Stimulated activated CD4-positive, alpha-beta T cell treated with anti-CD3 and anti-CD28 coated beads, Interleukin-12 subunit alpha, Interleukin-12 subunit beta, amount 100 ng/mL, for 48 hours (primary cell): ENCODE data around the gene DNAH17.

Experiments
- DNase-seq, 3 donors: peaks; one replicate each; pipeline ENCODE4 v3.0.0-alpha.2; 2020; ENCODE audit warnings: low read depth in 2 of 3, low spot score in 1 of 3

The DNAH17 gene

DNA sequence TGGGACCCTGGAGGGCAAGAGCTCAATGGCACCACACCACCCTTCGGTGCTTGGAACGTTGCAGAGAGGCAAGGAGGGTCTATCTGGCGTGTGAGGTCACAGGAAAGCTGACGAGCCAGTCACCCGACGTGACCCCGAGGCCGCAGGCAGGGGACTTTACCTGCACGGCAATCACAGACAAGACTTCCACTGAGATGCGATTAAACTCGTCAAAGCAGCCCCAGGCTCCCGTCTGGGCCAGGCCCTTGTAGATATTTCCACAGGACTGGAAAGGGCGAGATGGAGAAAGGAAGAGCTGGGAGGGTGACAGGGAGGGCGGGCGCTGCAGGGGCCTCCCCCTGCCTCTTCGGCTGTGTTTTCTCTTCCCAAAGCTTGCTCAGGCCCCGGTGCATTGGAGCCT, 78.3 kb downstream of the DNAH17 start:
- no peak for DNase-seq

DNA sequence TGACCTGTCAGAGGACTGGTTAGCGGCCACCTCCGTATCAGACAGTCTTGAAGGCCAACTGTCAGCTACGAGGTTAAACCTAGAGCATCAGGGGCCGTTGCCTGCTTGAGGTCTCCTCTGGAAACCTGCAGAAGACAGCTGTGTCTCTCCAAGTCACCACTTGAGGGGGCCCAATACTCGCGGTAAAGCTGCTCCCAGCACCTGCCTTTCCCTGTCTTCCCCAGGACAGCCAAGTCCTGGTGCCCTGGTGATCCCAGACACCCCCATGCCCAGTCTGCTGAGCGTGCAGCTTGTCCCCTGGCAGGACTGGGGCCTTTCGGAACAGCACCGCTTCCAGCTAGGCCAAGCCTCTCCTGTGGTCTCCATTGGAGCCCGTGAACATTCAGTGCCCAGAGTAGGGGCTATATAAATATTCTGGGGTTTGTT, 80.1 kb downstream of the DNAH17 start:
- DNase-seq = peak; percentile 24 to 56 (median 35)

DNA sequence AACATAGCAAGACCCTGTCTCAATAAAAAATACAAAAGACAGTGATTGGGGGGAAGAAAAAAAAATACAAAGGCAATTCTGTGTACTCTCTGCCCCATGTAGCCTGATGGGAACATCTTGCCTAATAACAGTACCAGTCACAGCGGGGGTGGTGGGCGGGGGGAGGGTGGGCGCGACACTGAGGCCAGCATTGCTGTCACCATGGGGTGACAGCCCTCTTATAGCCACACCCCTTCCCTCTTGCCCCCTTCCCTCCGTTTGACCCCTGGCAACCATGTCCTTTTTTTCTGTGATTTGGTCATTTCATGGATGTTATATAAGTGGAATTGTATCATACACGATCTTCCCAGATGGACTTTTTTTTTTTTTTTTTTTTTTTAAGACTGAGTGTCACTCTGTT, 80.9 kb downstream of the DNAH17 start:
- DNase-seq = no peak

DNA sequence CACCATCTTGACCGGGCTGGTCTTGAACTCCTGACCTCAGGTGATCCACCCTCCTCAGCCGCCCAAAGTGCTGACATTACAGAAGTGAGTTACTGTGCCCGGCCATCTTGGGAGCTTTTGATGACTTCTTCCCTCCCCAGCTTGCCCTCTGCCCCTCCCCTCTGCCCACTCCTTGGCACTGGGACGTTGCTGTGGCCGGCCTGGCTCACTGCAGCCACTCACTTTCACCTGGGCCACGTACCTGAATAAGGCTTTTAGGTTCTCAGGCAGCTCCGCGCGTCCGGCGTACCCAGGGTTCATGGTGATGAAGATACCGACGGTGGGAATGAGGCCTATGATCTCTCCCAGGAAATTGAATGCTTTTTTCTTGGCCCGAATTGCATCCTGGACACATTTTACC, 81.6 kb downstream of the DNAH17 start:
- no peak for DNase-seq

DNA sequence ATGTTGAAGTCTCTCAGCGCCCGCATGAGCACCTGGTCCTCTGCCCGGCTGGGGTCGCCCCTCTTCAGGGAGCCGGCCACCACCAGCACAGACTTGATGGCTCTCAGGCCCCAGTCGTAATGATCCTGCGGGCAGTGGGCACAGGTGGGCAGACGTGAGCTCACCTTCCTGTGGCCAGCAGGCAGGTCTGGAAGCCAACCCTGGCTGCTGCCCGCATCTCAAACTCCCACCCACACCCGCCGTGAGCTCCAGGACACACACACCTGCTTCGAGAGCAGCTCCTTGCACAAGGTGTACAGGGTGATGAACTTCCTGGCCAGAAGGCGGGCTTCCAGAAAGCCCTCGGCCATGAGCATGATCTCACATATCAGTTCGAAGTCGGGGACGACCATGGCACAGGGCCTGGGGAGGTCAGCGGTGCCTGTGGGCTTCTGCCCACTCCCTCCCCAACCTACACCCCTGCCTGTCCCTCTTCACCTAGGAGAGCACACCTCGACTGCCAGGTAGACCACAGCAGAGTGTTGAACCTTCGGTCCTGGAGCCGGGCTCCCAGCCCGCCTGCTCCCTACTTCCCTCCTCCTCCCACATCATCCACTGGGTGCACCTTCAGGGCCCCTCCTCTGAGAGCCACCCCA, 82.4 kb downstream of the DNAH17 start:
- DNase-seq = no peak

DNA sequence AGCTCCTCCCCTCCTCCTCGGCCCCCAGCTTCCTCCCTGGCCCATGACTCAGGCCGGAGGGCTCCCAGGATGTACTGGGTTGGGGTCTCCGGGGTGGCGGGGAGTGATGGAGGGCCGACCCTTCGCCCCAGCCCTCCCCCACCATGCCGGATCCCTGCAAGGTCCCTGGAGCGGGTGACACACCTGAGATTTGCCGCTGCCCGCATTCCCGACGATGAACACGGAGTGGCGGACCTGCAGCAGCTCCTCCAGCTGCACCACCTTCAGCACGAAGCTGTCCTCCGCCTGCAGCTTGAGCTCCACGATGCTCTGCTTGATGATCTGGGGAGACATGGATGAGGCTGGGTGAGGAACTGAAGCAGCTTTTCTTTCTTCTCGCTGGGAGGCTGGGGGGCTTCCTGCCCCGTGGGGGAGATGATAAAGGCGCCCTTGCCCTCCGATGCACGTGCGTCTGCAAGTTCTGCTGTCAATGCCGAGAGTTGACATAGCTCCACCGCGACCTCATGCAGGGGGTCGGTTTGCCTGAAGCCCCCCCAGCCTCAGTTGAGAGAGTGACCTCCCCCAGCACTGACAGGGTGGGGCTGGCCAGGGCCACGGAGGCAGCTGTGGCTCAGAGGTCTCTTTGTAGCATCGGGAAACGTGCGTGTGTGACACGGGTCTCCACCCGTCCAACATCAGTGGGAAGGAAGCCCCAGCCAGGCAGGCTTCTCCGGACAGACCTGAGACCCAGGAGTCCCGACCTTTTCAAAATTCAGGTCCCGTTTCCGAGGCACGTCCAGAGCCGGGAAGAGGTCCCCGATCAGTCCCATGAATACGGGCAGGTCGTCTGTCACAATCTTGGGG, 83.1 kb downstream of the DNAH17 start:
- no peak for DNase-seq

DNA sequence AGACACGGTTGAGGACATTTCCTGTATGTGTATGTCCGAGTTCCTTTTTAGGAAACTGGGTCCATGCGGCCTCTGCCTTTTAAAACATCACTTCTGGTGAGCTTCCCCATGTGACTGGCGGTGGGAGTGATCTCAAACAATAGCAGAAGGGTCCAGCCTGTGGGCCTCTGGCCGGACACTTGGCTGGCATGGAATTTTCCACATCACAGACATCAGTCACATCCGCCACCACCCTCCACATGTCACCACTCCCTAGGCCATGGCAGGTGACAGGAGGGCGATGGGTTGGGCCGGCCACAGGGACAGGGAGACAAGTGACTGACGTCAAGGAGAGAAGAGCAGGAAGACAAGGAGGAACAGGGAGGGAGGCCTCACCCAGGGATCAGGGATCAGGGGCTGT, 83.7 kb downstream of the DNAH17 start:
- DNase-seq = no peak

DNA sequence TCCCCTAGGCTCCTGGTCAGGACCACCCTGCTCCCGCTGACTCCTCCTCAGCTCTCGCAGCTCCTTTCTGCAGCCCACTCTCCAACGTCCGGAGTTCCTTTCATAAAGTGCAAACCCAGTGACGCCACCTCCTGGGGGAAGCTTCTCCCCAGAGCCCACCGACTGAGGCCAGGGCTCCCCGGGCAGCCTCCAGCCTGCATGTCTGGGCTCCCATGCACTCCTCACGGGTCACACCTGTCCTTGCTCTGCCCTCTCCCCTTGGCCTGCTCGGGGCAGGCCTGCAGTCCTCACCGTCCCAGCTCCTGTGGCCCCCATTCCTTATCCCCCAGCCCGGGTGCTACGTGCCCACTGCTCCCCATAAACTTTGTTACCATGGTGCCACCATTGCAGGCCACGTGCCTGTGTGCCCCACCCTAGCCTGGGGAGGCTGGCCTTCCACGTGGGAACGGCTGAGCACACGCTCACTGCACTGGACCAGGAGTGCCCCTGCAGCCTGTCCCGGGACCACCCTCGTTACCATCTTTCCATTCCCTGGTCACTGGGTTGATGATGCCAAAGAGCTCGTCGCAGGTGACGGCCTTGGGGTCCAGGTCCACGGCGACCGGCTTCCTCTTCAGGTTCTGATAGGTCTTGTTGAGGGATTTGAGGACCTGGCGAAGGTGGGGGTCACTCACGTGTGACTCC, 84.9 kb downstream of the DNAH17 start:
- DNase-seq = no peak

DNA sequence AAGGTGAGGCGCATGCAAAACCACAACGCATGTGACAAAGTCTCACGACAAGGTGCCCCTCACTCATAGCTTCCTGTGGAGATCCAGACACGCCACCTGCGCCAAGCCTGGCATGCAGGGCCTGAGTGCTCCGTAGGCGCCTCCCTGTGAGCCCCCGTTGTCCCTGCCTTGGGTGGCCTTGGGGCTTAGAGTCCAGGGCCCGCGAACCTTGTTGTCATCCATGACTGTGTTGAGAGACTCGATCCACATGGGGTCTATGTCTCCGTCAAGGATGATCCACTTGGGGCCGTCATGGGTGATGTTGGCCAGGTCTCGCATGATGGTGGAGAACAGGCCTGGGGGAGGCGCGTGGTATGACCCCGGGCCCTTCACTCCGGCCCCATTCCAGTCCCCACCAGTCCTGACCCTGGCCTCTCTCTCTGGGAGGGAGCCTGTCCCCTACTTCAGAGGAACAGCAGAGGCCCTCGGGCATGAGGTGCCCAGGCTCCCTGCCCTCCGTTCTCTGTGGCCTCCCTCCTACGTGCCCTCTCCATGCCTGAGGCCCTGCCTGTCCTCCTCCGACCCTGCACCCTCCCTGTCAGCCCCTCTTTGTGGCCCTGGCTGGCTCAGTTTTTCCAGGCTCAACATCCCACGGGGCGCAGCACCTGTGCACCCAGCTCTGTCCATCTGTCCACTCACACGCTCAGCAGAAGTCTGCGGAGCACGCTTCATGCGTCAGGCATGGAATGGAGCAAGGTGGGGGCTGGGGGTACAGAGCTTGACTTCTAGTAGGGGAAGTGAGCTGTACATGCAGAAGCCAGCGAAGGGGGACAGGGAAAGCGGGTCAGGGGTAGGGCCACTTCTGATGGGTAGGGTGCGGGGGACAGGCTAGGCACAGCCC, 85.7 kb downstream of the DNAH17 start:
- DNase-seq = no peak

DNA sequence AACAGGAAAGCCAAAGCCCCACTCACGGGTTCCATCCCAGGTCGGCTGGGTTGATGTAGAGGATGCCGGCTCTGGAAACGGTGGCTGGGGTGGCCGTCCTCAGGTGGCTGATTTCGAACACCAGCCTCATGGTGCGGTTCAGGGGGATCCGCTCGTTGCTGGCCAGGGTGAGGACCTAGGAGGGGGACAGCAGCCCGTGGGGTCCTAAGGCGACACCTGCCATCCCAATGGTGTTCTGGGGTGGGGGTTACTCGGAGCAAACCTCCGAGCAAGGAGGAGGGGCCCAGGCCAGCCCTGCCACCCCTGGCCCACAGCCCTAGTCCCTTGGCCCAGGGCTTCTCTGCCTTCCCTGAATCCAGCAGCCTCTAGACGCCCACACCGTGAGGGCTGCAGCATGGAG, 86.5 kb downstream of the DNAH17 start:
- no peak for DNase-seq

DNA sequence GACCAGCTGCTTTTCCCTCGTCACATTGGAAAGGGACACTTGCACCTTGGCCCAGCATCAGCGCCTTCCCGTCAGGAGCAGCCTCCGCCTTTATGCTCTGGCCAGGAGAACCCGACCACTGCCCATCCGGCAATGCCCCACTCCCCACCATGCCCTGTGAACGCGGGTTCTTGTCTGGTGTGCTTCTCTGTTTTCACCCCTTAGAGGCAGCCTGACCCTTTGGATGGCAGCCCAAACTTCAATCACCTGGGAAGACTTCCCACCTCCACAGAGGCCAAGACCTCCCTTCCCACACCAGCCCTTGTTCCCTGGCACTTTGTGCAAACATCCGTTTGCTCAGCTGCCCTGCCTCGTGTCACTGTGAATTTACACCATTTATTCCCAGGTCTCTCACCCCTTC, 87.0 kb downstream of the DNAH17 start:
- no peak for DNase-seq

DNA sequence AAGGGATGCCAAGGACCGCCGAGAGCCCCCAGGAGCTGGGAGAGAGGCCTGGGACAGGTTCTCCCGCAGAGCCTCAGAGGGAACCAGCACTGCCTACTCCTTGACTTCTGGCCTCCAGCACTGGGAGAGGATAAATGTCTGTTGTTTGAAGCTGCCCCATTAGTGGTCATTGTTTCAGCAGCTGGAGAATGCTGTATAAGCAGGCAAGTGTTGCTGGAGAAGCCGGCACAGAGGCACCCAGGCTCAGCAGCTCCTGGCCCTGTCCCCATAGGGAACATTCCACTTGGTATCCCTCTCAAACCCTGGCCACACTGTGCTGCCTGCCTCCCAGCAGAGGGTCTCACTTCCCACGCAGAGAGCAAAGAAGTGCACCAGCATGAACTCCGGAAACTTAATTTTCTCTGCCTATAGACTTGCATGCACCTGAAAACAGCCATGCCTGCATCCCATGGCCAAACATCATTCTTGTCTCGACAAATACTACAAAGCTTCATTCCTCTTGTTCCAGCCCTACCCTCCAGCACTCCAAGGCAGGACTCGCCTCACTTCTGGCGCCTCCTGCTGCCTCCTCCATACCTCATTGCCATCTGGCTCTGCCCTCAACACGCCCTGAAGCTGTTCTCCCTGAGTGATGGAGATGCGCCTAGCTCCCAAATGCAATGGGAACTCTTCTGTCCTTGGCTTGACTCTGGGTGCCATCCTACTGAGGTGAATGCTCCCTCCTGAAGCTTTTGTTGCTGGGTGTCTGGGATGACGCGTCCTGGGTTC, 88.1 kb downstream of the DNAH17 start:
- DNase-seq = no peak

DNA sequence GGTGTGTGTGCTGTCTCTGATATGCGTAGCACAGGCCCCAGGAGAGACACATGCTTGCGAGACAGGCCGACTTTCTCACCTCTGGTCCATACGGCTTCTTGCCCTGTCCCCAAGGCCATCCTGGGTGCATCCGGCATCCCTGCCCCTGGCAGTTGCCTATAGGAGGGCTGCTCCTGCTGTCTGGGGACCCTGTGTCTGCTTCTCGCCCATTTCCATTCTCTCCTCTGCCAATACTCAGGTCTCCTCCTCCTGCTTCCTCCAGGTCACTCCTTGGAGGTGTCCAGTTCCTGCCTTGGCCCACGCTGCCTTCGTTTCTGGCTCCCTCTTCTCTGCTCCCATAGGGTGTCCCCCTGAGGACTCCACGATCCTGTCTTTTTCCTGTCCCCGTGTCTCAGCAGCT, 89.0 kb downstream of the DNAH17 start:
- no peak for DNase-seq

DNA sequence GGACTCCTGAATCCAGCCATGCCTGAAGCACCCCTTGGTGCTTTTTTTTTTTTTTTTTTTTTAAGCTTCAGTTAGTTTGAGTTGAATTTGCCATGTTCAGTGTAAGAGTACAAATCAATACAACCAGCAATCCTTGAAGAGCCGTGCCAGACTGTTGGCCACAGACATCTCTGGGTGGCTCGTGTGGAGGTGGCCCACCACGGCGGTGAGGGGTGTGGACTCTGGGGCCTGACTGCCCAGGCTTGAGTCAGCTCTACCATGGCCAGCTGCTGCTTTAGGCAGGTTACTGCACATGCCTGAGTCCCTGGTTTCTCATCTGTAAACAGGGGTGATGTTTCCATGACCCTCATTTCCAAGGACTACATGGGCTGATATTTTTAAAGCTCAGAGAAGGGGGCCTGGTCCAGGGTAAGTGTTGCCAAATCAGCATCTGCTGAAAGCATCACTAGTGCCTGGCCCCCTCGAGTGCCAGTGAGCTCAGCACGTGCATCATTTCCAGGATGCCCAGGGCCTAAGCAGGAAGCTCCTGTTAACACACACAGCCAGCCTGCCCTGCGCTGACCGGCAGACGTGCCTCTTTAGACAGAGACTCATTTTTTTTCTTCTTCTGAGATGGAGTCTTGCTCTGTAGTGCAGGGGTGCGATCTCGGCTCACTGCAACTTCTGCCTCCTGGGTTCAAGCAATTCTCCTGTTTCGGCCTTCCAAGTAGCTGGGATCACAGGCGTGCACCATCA, 90.1 kb downstream of the DNAH17 start:
- no peak for DNase-seq

DNA sequence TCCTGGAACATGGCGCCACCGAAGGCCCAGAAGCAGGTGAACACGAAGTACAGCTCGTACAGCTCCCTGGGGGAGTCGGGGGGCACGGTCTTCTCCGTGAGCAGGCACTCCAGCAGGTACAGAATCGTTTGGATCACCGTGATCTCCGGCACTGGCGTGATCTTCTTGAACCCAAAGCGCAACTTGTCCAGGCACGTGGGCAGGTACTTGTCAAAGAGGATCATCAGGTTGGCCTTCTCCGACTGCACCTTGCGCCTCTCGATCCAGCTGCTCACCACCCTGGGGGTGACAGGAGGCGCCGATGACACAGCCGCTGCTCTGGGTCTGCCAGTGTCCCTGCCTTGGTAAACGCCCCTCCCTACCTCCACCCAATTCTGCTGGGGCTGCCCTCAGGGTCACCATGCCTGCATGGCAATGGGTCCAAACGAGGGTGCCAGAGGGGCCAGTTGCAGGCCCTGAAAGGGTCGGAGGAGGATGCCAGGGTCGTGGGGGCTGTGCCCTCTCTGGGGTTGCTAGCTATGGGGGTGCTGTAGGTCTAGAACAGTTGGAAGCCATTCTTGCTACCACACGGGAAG, 90.9 kb downstream of the DNAH17 start:
- no peak for DNase-seq

DNA sequence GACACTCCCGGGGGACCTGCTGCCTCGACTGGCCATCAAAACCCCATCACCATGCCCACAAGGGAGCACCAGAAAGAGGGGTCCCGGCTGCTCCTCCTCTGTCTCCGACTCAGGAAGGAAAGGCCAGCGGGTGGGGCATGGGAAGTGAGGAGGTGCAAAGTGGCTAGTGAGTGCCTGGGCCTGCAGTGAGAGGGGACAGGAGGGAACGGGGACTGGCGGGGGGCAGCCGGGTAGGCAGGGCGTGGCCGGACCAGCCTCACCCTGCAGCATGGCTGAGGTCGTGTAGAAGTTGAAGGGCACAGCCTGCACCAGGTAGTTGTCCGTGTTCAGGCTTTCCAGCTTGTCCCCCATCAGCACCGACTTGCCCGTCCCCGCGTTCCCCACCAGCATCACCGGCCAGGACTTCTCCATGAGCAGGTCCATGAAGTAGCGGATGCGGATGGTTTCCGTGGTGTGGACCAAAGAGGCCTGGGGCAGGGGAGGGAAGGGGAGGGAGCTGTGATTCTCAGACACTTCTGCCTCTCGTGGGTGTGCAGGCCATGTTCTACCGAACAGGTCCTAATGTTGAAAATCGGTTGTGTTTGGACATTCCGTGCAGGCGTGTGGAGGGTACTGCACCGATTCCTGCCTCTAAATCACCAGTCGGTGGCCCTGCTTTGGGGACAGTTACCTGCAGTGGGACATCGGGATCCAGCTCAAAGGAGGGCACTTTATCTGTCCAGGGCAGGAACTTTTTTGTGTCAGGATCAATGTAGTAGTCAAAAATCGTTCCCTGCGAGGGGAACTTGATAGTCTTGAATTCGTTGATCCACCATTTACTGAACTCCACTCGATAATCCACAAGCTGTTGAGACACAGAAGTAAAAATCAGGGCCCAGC, 91.7 kb downstream of the DNAH17 start:
- DNase-seq = no peak

DNA sequence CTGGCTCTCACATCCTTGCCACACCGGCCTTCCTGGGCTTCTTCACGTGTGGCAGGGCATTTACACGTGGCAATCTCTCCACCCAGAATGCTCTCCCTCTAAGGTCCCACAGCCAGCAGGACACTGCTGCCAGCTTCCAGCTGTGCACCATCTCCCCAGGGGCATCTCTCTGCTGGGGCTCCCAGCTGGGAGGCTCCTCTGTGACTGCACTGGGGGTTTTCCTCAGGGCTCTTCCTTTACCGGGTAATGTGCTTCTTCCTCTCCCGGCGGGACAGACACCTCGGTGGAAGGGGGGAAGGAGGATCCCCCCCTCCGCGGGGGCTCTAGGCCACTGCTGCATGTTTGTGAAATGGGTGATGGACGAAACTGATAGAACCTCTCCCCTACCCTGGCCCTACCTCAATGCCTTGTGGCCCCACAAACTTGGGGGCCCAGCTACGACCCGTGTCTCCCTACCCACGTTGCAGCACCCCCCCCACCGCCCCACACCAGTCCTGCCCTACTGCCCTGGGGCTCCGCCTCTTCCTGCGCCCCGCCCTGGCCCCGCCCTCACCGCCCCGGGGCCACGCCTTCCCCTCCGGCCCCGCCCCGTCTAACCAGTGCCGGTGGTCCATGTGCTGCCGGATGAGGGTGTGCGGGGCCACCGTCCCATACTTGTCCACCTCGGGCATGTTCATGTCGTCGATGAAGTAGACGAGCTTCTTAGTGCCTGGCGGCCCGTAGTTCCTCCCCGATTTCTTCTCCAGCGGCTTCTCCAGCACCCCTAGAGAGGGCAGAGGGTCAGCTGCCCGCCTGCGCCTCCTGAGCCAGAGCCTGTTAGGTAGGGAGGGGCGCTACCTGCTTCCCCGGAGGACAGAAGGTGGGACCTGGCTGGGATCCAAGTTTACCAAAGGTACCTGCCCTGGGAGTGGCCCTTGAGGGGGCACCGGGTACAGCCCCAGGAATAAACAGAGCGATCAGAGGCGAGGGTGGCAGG, 92.6 kb downstream of the DNAH17 start:
- DNase-seq = peak; percentile 41 to 86 (median 54)
